GM19397 (cell line): ENCODE results near the gene HNRNPUL2.
"Not testable (repeated sequence)": the region's sequence is repeated elsewhere in the genome, so short reads cannot be mapped to it uniquely, and the experiment has no call there.

Experiments
- ATAC-seq: cut with Tn5 transposase; IDR thresholded peaks from one replicate; pipeline ENCODE4 v1.9.1; 2021; ENCODE audit warnings: mild to moderate bottlenecking, moderate library complexity; ENCODE audit not compliant: unreplicated experiment

Gene HNRNPUL2

DNA sequence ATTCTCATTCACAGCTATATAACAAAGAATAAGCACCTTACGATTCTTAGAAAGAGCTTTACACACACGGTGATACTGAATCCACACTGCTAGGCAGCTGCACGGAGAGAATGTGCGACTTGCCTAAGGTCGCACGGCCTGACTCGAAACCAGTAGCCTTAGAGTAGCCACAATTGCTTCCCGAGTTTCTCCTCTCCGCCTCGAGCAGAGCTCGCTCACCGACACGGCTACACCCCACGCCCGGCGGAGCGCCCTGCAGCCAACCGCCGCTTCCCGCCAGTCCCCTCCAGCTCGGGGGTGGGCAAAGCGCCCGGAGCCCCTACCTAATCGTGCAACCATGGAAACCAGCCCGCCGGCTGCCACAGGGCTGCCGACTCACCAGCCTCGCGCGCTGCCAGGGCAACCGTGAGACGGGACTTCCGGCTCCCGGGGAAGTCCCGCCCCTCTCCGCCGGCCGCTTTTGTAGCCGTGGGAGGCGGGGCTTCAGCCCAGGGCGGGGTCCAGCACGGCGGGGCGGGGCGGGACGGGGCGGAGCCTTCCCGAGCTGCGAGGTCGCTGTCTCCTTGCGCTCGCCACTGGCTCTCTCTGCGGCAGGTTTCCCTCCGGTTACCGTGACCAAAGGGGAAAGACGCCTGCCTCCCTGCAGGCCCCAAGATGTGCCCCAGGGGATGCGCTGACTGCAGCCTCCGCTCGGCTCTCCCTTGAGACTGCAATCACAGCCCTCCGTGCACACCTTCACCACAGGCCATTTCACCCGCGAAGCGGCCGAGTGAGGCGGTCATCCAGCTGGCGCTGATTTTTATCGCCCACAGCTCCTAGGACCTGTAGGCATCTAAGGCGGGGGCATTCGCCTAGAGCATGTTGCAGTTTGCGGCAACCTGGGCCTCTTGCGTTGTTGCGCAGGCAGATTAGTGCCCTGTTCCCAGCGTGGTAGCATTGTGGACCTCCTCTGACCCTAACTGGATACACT is 21.1 kb downstream of the HNRNPUL2 start:
- ATAC-seq = peak; percentile 61

DNA sequence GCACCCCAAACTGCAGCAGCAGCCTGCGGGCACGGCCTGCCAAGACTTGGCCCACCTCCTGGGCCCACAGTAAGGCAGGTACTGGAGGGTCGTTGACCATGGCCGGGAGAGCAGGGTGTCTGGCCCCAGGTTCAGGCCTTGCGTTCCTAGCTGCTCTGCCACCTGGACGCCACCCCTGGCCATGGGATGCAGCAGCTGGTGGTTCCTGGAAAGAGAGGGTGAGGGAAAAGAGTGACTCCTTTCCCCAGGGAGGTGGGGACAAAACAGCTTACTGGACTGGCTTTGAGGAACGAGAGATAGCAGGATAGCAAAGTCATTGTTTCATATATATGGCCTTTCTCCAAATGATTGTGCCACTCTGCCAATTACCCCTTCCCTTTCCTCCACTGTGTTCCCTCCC is 21.8 kb downstream of the HNRNPUL2 start:
- ATAC-seq = no peak

DNA sequence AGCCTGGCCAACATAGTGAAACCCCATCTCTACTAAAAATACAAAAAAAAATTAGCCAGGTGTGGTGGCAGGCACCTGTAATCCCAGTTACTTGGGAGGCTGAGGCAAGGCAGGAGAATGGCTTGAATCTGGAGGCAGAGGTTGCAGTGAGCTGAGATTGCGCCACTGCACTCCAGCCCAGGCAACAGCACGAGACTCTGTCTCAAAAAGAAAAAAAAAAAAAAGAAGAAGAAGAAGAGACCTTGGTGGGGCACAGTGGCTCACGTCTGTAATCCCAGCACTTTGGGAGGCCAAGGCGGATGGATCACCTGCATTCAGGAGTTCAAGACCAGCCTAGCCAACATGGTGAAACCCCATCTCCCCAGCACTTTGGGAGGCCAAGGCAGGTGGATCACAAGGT is 23.3 kb downstream of the HNRNPUL2 start:
- not testable (repeated sequence) for ATAC-seq

DNA sequence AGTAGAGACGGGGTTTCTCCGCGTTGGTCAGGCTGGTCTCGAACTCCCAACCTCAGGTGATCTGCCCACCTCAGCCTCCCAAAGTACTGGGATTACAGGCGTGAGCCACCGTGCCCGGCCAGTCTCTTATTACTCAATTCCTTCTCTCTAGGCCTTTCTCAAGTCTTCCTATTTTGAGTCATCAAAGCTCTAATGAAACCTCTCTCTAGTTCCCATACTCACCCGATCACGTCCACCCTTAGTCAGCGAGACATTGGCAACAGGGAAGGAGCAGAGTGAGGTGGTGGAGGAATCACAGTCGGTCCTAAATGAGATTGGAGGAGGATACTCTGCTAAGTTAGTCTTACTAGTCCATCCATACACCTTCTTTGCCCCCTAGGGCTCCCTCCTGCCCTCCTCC is 25.0 kb downstream of the HNRNPUL2 start:
- ATAC-seq = no peak

DNA sequence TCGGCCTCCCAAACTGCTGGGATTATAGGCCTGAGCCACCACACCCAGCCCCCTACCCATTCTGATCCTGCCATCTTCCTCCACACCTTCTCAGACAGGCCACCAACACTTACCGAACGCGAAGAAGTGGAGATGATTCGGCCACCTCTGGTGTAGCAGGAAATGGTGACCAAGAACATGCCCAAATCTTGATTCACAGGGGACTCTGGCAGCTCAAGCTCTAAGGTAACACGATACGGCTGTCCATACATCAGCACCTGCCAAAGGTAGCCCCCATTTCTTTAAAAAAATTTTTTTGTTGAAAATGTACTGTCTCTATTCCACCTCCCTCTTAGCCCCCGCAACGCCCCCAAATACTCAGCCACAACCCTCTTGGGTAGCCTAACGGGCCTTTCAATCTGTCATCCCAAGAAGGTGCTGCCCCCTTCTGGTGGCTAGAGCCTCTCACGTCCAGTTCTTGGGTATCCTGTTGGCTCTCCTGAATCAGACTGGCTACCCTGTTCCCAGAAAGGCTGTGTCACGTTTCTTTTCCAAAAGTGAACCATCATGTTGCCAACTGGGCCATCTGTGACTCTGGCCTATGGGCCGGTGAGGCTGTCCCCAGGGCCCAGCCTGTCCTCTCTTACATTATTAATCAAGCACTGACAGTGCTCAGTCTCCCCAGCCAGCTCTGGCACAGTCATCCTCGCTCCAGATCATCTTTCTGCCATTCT is 32.6 kb downstream of the HNRNPUL2 start:
- ATAC-seq = no peak

DNA sequence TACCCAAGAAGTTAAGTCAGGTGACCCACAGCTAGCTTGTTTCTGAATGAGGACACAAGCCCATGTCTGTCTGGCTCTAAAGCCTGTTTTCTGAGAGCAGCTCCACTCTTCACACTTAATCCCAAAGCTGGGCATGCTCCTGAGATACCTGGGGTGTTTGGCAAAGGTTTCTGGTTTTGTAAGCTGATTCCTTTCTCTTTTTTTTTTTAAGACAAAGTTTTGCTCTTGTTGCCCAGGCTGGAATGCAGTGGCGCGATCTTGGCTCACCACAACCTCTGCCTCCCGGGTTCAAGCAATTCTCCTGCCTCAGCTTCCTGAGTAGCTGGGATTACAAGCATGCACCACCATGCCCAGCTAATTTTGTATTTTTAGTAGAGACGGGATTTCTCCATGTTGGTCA is 33.6 kb downstream of the HNRNPUL2 start:
- not testable (repeated sequence) for ATAC-seq

DNA sequence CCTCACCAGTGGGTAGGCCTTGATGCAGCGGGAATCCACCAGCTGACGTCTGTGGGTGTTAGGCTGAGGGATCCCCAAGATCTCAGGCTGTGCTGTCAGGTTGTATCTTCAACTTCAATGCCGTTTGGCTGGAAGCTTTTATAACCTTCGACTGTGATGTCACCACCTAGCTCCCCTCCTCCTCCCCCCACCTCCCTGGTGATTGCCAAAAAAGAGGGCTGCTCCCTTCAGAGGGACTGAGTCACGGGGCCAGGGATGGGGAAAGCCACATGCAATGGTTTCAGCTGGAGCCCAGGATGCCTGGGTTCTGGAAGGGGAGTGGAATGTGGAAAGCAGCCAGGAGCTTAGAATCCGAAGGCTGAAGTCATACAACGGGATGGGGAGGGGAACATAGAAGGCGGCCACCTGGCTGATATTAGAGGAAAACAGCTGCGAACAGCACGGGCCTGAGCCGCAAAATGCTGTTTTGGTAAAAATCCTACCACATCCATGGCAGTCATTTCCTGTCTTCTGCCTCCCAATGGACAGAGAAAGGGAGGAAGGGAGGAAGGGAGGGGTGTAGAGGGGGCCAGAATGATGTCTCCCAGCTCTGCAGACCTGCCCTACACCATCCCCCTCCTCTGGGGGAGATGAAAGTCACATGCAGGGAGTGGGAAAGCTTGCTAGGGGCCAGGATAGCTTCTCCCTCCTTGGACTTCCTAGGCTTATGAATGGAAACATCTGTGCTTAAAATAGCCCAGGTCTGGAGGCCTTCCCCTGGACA is 37.7 kb downstream of the HNRNPUL2 start, which contains the start of gene LRRN4CL:
TSS of gene LRRN4CL (minus strand) at position 110 of the 763 bp plus-strand sequence. CDS start 1,022 bp downstream, outside the sequence.
- no peak for ATAC-seq

DNA sequence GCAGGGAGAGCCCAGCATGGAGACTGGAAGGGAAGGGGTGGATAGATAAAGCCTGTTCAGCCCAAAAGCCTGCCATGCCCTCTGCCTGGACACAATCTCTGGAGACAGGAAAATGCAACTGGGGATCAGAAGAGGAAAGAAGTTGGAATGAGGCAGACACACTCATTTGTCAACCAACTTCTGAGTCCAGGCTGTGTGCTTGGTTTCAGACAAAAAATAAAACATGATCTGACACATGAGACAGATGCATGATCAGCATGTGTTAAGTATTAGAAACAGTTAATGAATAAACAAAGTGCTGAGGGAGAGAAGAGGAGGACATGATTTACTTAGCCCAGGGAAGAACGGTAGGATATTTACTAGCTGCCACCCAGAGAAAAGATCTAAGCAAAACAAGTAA is 38.8 kb downstream of the HNRNPUL2 start:
- no peak for ATAC-seq

DNA sequence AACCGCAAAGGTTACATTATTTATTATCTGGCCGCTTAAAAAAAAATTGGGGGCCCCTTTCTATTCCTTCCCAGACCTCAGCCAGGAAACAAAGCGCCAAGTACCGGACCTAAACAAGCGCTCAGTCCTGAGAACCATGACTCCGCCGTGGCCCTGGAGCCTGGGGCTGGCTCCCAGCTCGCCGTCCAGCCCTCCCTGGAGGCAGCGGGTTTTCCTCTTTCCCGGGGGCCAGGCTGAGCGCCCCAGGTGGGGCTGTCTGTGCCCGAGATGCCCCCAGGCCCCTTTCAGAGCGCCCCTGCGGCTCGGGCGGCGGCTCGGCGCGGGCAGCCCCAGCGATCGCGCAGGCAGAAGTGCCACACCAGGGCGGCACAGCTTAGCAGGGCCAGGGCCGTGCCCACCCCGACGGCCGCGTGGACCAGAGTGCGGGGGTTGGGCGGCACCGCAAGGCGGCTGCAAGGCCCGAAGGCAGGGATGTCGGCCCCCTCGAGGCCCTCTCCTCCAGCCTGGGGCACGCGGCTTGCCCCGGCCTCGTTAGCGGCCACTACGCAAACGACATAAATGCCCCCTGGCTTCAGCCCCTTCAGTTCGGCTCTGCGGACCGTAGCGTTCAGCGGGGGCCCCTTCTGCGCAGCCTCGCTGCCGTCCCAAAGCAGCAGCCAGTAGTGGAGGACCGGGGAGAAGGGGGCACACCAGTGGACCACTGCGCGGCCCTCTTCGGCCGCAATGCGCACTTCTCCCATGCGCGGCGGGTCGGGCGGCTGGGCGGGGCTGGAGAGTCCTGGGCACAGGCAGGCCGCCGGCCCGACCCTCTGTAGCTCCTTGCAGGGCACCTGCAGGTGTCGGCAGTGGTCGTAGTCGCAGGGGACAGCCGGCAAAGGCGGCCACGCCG is 39.5 kb downstream of the HNRNPUL2 start:
- no peak for ATAC-seq

DNA sequence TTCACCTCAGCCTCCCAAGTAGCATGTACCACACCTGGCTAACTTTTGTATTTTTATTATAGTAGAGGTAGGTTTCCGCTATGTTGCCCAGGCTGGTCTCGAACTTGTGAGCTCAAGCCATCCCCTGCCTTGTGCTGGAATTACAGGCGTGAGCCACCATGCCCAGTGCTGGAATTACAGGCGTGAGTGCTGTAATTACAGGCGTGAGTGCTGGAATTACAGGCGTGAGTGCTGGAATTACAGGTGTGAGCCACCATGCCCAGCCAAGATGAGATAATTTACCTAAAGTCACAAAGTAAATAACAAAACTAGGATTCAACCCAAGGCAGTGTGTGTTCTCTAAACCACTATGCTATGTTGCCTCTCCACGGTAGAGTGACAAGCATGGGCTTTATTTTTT is 44.7 kb downstream of the HNRNPUL2 start:
- ATAC-seq = no peak

DNA sequence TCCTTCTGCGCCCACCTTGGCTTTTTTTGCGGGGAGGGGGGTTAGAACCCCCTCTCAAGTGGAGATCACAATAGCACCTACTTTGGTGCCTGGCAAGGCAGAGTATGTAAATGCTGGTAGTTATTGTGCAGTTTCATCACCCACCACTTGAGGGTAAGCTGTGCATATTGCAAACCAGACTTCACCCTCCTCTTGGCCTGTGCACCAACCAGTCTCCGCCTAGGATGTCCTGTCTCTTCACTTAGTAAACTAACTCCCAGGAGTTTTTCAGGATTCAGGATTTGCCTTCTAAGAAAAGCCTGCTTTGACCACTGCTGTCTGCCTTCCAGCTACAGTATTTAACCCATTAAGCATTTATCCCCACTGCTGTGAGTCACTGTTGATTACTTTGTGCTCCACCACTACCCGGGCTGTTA is 46.4 kb downstream of the HNRNPUL2 start:
- ATAC-seq = no peak

DNA sequence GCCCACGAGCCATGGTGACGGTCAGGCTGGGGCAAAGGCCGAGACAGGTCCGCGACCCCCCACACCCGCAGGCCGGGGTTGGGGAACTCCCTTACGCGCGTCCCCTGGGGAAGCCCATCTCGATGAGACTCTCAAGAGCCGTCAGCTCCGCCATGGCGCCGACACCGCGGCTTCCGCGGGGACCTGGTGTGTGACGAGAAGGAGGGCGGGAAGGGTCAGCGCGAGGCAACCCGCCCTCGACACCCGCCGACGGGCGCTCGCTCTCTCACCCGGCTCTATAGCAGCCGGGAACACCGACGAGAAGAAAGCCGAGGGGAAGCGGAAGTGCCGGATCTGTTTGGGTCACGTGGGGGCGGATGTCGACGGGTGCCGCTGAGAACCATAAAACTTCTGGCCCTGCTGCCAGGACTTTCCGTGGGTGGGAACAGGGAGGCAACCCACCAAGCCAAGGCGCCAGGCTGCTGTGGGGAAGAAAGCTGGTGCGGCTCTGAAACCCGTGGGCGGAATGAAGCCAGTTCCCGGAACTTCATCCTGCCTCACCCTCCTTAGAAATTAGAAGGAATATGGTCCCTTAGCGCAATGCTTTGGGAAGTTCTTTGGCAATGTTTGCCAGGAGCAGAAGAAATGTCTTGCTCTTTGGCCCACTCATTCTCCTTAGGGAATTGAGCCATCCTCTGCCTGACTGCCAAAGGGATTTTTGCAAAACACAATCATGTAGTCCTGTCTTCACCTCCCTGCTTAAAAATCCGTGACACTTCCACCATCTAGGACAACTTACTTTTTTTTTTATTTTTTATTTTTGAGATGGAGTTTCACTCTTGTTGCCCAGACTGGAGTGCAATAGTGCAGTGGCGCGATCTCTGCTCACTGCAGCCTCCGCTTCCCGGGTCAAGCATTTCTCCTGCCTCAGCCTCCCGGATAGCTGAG is 48.2 kb downstream of the HNRNPUL2 start, which contains the start of gene UBXN1:
TSS of gene UBXN1 (minus strand) at position 304 of the 927 bp plus-strand sequence. CDS start at position 154, 150 bp downstream.
- ATAC-seq = peak; percentile 70

DNA sequence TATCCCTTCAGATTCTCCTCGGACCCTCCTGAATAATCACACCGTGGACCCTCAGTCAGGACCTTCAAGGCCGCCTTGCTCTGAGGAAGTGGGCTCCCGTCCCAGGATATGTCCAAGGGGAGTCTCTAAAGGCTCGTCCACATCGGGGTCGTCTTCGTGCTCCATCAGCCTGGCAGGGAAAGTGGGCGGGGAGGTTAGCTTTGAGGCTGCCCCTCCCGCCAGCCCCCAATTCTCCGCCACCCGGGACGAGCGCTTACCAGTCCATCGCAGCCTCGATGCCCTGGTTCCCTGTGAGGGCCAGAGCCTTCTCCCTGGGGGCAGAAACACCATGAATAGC is 48.9 kb downstream of the HNRNPUL2 start:
- no peak for ATAC-seq

DNA sequence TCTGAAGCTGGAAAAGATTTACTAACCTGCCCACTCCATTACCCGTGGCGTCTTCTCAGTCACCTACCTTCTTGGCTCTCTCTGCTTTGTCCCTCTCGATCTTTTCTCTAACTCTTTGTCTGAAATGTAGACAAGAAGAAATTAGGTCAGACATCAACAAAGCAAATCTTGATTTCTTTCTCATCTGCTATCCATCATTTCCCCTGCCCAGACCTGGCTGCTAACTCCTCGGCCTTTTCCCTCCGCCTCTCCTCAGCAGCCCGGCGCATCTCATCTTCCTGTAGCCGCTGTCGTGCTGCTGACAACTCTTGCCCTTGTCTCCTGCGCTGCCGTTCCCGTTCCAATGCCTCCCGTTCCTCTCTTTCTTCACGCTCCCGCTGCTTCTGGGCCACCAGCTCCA is 49.5 kb downstream of the HNRNPUL2 start:
- no peak for ATAC-seq

DNA sequence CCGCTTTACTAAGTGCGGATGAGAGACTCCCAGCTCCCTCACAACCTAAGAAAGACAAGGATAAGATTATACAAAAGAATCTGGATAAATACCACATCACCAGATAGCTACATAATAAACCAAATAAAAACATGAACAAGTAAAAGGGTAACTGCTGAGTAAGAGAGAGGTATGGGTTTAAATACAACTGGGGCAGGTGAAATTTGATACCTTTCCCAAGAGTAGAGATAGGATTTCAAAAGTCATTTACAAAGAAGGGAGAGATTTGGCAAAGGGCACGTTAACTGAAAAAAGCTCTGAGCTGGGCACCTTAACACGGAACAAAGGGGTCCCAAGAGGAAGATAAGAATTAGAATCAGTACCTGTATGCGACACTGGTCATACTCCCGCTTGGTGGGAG is 50.1 kb downstream of the HNRNPUL2 start:
- no peak for ATAC-seq

DNA sequence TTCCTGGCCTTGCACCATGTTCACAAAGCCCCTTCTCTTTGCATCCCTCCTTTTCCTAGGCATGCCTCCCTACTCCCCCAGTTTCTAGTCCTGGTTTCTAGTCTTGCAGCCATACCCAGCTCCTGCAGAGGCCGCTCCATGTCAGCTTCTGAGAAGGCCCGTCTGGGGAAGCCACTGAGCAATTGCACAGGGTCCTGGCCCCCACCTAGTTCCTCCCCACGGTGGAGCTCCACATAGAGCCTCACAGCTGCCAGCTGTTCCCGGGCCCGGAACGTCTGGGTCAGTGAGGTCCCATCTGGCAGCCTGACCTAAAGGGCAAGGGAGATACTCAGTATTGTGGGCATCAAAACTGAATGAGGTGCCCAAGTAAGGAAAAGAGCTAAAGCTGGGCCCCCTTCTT is 50.6 kb downstream of the HNRNPUL2 start:
- ATAC-seq = no peak

DNA sequence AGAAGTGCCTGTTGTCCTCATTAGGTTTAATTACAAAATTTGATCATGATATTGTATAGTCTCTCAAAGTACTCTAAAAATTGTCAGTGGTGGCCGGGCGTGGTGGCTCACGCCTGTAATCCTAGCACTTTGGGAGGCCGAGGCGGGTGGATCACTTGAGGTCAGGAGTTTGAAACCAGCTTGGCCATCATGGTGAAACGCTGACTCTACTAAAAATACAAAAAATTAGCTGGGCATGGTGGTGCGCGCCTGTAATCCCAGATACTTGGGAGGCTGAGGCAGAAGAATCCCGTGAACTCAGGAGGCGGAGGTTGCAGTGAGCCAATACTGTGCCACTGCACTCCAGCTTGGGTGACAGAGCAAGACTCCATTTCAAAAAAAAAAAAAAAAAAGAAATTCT is 51.8 kb downstream of the HNRNPUL2 start:
- ATAC-seq = not testable (repeated sequence)

DNA sequence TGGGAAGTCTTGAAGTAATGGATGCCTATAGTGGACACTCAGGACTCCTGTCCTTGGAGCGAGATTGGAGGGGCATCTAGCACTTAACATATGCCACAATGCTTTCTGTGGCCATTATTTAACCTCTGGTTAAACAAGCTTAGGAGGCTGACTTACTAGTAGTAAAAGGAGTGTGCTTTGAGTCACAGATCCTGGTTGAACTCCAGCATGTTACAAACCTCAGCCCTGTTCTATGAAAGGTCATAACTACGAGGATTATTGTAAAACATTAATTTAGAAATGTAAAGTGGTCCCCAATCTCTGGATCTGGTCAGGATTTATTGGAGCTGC is 54.1 kb downstream of the HNRNPUL2 start:
- ATAC-seq = no peak
